Measurements from ENCODE around the gene PYROXD2.

- TF ChIP-seq EZH2phosphoT487 (IDR thresholded peaks at IDR 0.05; ENCODE audit: insufficient read depth, low read depth) (no peak), EZH2 (IDR thresholded peaks at IDR 0.05; ENCODE audit: insufficient read depth, poor library complexity, severe bottlenecking) (no peak)
These were observed 10.2 kb downstream of the PYROXD2 start for GRCh38 chr10:98404571-98405359.
